Myocyte (in vitro differentiated cells): ENCODE data around the gene C9orf85. TPM values are rescaled to one million over a fixed set of nuclear protein-coding genes. Genes with fewer than 3 reads are reported as not detected.
"Not testable (repeated sequence)": the region's sequence is repeated elsewhere in the genome, so short reads cannot be mapped to it uniquely, and the experiment has no call there.

Experiments
- DNase-seq: peaks from one replicate; pipeline ENCODE4 v3.0.0-alpha.2; 2012; ENCODE audit warnings: low read depth
- total RNA-seq: library from RNA; depleted of rRNA; stranded (reverse); fragments of >200 nt; gene quantifications from 2 replicates; pipeline ENCODE4 v1.2.3, GENCODE V29; 2014

C9orf85 gene
- total RNA-seq, 1 donor from 2014 or later, result 13.2 TPM

GRCh38 chr9:71937898-71938297 lies 26.5 kb downstream of the C9orf85 start:
- DNase-seq, result no peak

- no peak for DNase-seq
Observed at GRCh38 chr9:71941060-71941568, 29.7 kb downstream of the C9orf85 start.

- DNase-seq, result no peak
Observed at GRCh38 chr9:71941998-71942567, 30.6 kb downstream of the C9orf85 start.

DNA sequence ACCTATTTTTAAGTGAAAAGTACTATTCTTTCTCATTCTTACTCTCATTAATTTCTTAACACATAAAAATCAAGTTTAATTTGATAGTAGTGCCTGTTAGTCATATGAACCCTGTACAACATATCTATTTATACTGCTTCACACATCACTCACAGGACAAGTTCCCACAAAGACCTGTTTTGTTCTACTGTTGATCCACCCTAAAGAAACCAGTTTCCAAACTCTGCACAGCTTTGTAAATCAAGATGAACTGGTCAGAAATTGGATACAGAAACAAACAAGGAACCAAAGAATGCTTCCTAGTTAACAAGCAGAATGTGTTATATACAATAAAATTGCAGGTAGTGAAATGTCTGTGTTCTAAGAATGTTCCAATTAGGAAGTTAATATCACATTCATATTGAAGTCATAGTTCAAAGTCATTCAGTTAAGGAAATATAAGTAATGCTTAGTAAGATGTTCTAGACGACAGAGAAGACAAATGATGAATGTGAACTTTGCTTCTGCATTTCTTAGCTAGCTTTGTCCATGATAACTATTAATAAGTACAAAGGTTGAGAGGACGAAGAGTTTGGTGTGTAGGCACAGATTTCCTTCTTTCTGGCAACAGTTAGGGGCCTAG lies 33.4 kb downstream of the C9orf85 start:
- DNase-seq, result peak; percentile 22

DNA sequence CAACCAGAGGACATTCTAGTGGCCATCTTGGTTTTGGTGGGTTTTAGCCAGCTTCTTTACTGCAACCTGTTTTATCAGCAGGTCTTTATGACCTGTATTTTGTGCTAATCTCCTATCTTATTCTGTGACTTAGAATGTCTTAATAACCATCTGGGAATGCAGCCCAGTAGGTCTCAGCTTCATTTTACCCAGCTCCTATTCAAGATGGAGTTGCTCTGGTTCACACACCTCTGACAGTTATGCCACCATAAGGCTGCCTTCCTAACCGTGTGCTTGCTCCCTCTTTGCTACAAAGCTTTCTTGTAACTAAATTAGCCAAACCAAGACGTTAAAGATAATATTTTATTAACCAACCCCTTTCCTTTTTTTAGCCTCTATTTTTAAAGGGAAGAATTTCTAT lies 43.2 kb downstream of the C9orf85 start:
- not testable (repeated sequence) for DNase-seq

DNA sequence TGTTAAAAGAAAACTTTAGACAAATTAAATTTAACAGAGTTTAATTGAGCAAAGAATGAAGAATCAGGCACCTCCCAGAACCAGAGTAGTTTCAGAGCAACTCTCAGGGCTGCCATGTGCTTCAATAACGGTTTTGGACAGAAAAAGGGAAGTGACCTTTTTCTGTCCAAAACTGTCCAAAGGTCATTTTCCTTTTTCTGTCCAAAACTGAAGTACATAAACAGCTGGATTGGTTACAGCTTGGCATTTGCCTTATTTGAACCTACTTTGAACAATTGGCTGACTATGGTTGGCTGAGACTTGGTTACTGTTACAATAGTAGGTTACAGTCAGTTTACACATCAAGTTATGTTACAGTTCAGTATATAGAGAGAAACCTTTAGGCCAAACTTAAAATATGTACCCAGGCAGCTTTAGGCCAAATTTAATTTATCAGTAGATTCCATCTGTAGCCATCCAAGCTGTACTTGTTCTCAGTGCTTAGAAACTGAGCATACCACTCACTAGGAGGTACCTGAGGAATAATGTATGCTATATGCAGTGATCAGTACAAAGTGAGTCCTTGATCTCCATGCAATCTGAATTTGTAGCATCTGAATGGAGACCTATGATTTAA lies 44.0 kb downstream of the C9orf85 start:
- DNase-seq, result no peak

- DNase-seq, result no peak
Observed at GRCh38 chr9:71962328-71962727, 50.9 kb downstream of the C9orf85 start.

DNA sequence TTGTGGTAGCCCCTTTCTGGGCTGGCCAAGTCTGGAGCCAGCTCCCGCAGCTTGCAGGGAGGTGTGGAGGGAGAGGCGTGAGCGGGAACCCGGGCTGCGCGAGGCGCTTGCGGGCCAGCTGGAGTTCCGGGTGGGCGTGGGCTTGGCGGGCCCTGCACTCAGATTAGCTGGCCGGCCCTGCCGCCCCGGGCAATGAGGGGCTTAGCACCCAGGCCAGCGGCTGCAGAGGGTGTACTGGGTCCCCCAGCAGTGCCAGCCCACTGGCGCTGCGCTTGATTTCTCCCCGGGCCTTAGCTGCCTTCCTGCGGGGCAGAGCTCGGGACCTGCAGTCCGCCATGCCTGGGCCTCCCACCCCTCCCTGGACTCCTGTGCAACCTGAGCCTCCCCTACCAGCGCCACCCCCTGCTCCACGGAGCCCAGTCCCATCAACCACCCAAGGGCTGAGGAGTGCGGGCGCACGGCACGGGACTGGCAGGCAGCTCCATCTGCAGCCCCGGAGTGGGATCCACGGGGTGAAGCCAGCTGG lies 52.1 kb downstream of the C9orf85 start:
- DNase-seq, result not testable (repeated sequence)

GRCh38 chr9:71965403-71965802 lies 54.0 kb downstream of the C9orf85 start:
- DNase-seq, result no peak

- DNase-seq, result no peak
Observed at GRCh38 chr9:71966601-71967000, 55.2 kb downstream of the C9orf85 start.

- DNase-seq, result no peak
Observed at GRCh38 chr9:71968541-71969090, 57.2 kb downstream of the C9orf85 start.

- no peak for DNase-seq
Observed at GRCh38 chr9:71975833-71976232, 64.4 kb downstream of the C9orf85 start.

- no peak for DNase-seq
Observed at GRCh38 chr9:71977003-71977402, 65.6 kb downstream of the C9orf85 start.

- peak; percentile 60 for DNase-seq
Observed at GRCh38 chr9:71980266-71981190, 69.1 kb downstream of the C9orf85 start.

DNA sequence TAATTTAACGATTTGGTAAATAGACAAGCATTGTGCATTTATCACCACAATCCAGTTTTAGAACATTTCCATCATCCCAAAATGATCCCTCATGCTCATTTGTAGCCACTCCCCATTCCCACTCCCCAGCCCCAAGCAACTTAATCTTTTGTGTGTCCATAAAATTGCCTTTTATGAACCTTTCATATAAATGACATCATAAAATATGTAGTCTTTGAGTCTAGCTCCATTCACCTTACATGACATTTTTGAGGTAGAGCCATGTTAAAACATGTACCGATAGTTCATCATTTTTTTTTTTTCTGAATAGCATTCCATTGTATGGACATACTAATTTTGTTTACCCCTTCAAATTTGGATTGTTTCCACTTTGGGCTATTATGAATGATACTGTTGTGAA lies 70.5 kb downstream of the C9orf85 start:
- DNase-seq, result no peak

DNA sequence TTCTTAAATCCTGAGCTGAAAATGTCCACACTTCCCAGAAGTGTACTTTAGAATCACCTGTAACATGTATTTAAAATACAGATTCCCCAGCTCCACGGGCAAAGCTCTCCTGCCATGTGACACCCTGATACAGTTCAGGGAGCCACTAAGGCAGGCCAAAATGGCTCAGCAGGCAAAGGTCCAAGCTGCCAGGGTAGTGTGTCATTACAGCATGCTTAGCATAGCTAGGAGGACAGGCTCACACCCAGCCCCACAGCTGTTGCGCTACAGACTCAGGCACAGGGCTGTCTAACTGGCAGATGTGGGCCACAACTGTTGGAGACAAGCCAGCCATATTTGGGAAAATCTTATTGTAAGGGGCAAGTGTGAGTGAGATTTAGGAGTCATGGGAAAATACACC lies 73.0 kb downstream of the C9orf85 start:
- DNase-seq, result peak; percentile 98

DNA sequence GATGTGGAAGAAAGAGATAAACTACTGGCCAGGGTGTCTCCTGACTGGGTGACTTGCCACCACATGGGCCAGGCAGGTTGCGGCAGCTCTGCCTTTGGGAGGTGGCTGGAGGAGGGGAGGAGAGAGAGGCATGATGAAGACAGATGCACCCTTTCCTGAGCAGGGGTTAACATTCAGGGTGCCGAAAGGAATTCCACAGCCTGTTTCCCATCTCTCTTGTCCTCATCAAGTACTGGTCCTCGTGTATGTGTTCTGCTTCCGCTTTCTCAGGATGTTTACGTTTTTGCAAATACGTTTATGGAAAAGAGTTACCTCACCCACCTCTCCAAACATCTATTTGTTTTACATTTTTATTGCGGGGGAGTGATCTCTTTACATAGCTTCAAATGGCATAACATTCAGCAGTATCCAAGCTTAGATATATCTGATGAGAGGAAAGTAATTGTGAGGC lies 73.4 kb downstream of the C9orf85 start:
- no peak for DNase-seq

DNA sequence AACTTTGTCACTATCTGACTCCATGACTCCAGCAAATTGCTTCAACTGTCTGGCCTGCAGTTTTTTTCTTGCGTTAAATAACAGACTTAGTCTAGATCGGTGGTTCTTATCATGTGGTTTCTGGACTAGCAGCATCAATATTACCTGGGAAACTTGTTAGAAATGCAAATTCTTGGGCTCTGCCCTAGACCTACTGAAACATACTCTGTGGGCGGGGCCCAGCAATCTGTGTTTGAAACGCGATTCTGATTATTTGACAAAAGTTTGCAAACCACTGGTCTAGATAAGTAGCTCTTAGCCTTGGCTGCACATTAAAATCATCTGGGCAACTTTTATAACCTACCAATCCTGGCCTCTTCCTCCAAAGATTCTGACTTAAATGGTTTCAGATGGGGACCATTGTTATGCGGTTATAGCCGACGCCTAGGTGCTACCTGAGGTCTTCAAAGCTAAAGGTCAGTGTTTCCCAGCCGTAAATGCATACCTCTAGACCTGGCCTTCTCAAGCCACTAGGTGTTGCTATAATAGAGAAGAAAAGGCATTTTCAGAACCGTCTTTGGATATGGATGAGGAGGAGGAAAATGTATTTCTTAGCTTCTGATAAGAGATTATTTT lies 74.0 kb downstream of the C9orf85 start:
- no peak for DNase-seq

DNA sequence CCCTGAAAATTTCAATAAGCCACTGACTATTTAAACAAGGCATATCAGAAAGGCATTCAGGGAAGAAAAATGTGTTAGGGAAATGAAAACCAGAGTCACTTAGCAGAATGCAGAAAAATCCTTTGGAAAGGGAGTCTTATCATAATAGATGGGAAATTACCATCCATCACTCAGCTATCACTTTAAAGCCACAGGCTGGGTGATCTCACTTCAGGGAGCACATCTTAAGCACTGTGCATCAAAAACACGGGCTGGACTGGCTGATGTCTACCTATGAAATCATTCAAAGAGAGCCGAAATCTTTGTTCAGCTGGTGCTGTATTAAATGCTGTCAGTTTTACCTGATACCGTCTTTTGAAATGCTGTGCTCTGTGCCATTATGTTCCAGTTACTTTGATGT lies 75.5 kb downstream of the C9orf85 start:
- DNase-seq, result no peak
